Measurements from ENCODE around the gene FGF3.
A peak's percentile ranks its signal among the peaks of the same experiment; 100 is the strongest.

The FGF3 gene

DNA sequence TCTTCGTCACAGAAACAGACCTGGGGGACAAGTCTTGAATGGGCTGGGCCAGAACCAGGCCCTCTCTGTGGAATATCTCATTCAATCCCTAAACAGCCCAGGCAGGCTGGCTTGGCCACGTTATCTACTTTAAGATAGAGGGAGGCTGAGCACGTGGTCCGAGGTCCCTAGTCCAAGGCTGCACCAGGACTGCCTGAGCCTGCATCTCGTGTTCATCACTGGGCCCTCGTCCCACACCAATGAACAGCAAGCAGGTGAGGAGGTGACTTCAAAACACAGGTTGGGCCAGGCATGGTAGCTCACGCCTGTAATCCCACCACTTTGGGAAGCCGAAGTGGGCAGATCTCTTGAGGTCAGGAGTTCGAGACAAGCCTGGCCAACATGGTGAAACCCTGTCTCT is 20.3 kb upstream of the FGF3 start:
- no peak for DNase-seq (ENCODE audit: low spot score)
- no peak for TF ChIP-seq CTCF (IDR thresholded peaks at IDR 0.05; ENCODE audit: extremely low read depth, insufficient read depth, missing control alignments)
- in situ Hi-C loops (cut with MboI; ENCODE audit: low pct_unique_long_range_greater_than_20kb, low sequenced_read_pairs, unreplicated experiment) = no loop called here

- DNase-seq (ENCODE audit: low spot score) = no peak
- in situ Hi-C loops (cut with MboI; ENCODE audit: low pct_unique_long_range_greater_than_20kb, low sequenced_read_pairs, unreplicated experiment) = no loop called here
- TF ChIP-seq CTCF (IDR thresholded peaks at IDR 0.05; ENCODE audit: extremely low read depth, insufficient read depth, missing control alignments) = no peak
Measured at GRCh38 chr11:69837791-69838190, 18.6 kb upstream of the FGF3 start.

GRCh38 chr11:69836401-69836800 is 17.2 kb upstream of the FGF3 start:
- no peak for DNase-seq (ENCODE audit: low spot score)
- no peak for TF ChIP-seq CTCF (IDR thresholded peaks at IDR 0.05; ENCODE audit: extremely low read depth, insufficient read depth, missing control alignments)
- in situ Hi-C loops (cut with MboI; ENCODE audit: low pct_unique_long_range_greater_than_20kb, low sequenced_read_pairs, unreplicated experiment) = no loop called here

- TF ChIP-seq CTCF (IDR thresholded peaks at IDR 0.05; ENCODE audit: extremely low read depth, insufficient read depth, missing control alignments) = no peak
- DNase-seq (ENCODE audit: low spot score) = peak; percentile 13
- in situ Hi-C loops (cut with MboI; ENCODE audit: low pct_unique_long_range_greater_than_20kb, low sequenced_read_pairs, unreplicated experiment) = no loop called here
Measured at GRCh38 chr11:69834811-69835800, 15.9 kb upstream of the FGF3 start.

GRCh38 chr11:69834251-69834650 is 15.0 kb upstream of the FGF3 start:
- in situ Hi-C loops (cut with MboI; ENCODE audit: low pct_unique_long_range_greater_than_20kb, low sequenced_read_pairs, unreplicated experiment) = no loop called here
- DNase-seq (ENCODE audit: low spot score) = no peak
- TF ChIP-seq CTCF (IDR thresholded peaks at IDR 0.05; ENCODE audit: extremely low read depth, insufficient read depth, missing control alignments) = no peak

DNA sequence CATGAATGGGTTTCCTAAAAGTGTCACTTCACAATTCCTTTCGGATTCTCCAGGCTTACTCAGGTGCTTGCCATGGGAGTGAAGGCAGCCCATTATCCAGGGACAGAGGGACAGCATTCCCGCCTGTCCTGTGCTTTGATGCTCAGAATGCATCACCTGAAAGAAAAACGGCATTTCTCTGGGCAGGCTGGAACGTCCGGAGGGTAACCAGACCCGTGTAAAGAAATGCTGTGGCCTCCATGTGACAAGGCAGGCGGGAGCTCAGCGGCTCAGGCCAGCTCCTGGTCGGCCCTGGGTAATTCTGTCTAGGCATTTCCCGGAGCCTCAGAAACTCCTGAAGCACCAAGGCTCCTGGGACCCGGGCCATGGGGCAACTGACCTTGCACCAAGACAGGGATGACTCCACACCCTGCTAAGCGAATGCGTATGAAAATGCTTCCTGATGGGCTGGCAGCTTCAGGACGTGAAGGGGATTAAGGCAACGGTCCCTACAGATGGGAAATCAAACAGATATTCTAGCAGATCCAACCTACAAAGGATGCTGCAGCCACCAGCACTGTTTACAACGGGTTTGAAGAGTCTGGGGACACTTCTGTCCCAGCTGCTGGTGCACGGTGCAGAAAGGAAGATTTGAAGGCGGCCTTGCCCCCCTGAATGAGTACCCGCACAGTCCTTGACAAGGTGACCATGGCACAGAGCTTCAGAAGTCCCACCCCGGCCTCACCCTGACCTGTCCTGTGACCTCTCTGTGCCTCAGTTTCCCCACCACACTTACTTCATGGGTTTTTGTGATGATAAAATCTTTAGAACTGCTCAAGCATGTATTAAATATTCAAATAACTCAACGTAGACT is 13.6 kb upstream of the FGF3 start:
- no peak for DNase-seq (ENCODE audit: low spot score)
- in situ Hi-C loops (cut with MboI; ENCODE audit: low pct_unique_long_range_greater_than_20kb, low sequenced_read_pairs, unreplicated experiment) = no loop called here
- TF ChIP-seq CTCF (IDR thresholded peaks at IDR 0.05; ENCODE audit: extremely low read depth, insufficient read depth, missing control alignments) = no peak

Measured in GM13977 (cell line).